HCT116 (cell line): ENCODE data around the gene ALK. TPM values are rescaled to one million over a fixed set of nuclear protein-coding genes. Genes with fewer than 3 reads are reported as not detected.

Source experiments
- ATAC-seq: fragments of 200-7000 bp; cut with Tn5 transposase; 2 replicates; pipeline ENCODE4 v1.9.1; 2020; ENCODE audit warnings: mild to moderate bottlenecking, moderate library complexity
- BruUV-seq: library from RNA; stranded (reverse); fragments of 400-500 nt; replicated peaks from 2 replicates; lab custom pipeline; 2021; lab: Mats Ljungman, UMichigan
- CTCF ChIA-PET: fragments of 300-600 bp; sonication (Branson Sonifier 250); formaldehyde crosslinking; loops from one replicate; lab custom pipeline; 2021; ENCODE audit warnings: antibody characterized with exemption; lab: Charles Lee
- POLR2A ChIA-PET: fragments of 300-600, 350-600 bp; sonication (Branson Sonifier 250); formaldehyde crosslinking; loops from one replicate; lab custom pipeline; 2021; ENCODE audit warnings: antibody characterized with exemption; lab: Charles Lee
- RAD21 ChIA-PET, 2 experiments: fragments of 300-600 bp; sonication (Branson Sonifier 250); formaldehyde crosslinking; loops; one replicate each; lab custom pipeline; 2023; ENCODE audit warnings: low total read pairs in 2 of 2; ENCODE audit not compliant: uncharacterized antibody in 2 of 2, unreplicated experiment in 2 of 2, low non-redundant PET in 1 of 2; lab: Charles Lee
- DNase-seq: peaks from one replicate; pipeline ENCODE4 v3.0.0-alpha.2; 2010; ENCODE audit warnings: low read depth, low spot score
- H2AFZ ChIP-seq: fragments of 200-600 bp; shearing (Covaris generic), sonication (generic); 2 replicates; pipeline ENCODE4 v1.6.1; 2017; ENCODE audit warnings: low read depth, mixed run types, mixed read lengths, antibody characterized with exemption, low read length; ENCODE audit not compliant: poor library complexity, severe bottlenecking
- H3K27ac ChIP-seq: 2 replicates; pipeline ENCODE4 v1.5.1; 2012; ENCODE audit warnings: low read depth, low read length
- H3K27me3 ChIP-seq: fragments of 200-600 bp; sonication (generic); 2 replicates; pipeline ENCODE4 v1.6.1; 2016; ENCODE audit warnings: mixed run types, low read length, mixed read lengths; ENCODE audit not compliant: insufficient read depth
- H3K36me3 ChIP-seq, 2 experiments: fragments of 200-500 bp in 1 of 2; fragments of 200-600 bp in 1 of 2; sonication (Bioruptor generic) in 1 of 2; sonication (generic) in 1 of 2; 2 replicates each; pipeline versions ENCODE4 v1.5.1 to v1.6.1; 2014 to 2016; ENCODE audit warnings: low read length in 2 of 2, inconsistent platforms in 1 of 2, mixed read lengths in 1 of 2, mixed run types in 1 of 2; ENCODE audit not compliant: insufficient read depth in 2 of 2, control insufficient read depth in 1 of 2
- H3K4me1 ChIP-seq, 2 experiments: fragments of 200-600 bp in 1 of 2; sonication (generic) in 1 of 2; 2 replicates each; pipeline versions ENCODE4 v1.5.1 to v1.6.1; 2012 to 2017; ENCODE audit warnings: low read length in 2 of 2, inconsistent platforms in 1 of 2, mild to moderate bottlenecking in 1 of 2, mixed read lengths in 1 of 2, mixed run types in 1 of 2, moderate library complexity in 1 of 2; ENCODE audit not compliant: insufficient read depth in 2 of 2, control insufficient read depth in 1 of 2
- H3K4me2 ChIP-seq: fragments of 200-600 bp; sonication (generic); 2 replicates; pipeline ENCODE4 v1.6.1; 2017; ENCODE audit warnings: mixed run types, low read length, mixed read lengths
- H3K4me3 ChIP-seq, 2 experiments: fragments of 200-600 bp in 1 of 2; sonication (generic) in 1 of 2; replicated peaks in 1 of 2; 2 replicates each; pipeline ENCODE4 v1.5.1; 2011 to 2016; ENCODE audit warnings: low read length in 2 of 2, control low read depth in 1 of 2, low read depth in 1 of 2, mild to moderate bottlenecking in 1 of 2, mixed read lengths in 1 of 2, mixed run types in 1 of 2
- H3K79me2 ChIP-seq: fragments of 200-600 bp; sonication (generic); 2 replicates; pipeline ENCODE4 v1.6.1; 2017; ENCODE audit warnings: mild to moderate bottlenecking, mixed run types, low read length, moderate library complexity, mixed read lengths; ENCODE audit not compliant: insufficient read depth
- H3K9ac ChIP-seq: fragments of 200-600 bp; sonication (generic); 2 replicates; pipeline ENCODE4 v1.6.1; 2016; ENCODE audit warnings: low read length, mixed read lengths
- H3K9me2 ChIP-seq: fragments of 200-600 bp; sonication (generic), shearing (Covaris generic); 2 replicates; pipeline ENCODE4 v1.6.1; 2017; ENCODE audit warnings: mixed run types, mild to moderate bottlenecking, moderate library complexity; ENCODE audit not compliant: insufficient read depth
- H3K9me3 ChIP-seq, 2 experiments: fragments of 200-500 bp in 1 of 2; fragments of 200-600 bp in 1 of 2; sonication (Bioruptor generic) in 1 of 2; sonication (generic) in 1 of 2; 2 replicates each; pipeline ENCODE4 v1.6.1; 2014 to 2017; ENCODE audit warnings: low read length in 2 of 2, mixed read lengths in 2 of 2, inconsistent platforms in 1 of 2, low read depth in 1 of 2, mild to moderate bottlenecking in 1 of 2, mixed run types in 1 of 2, moderate library complexity in 1 of 2; ENCODE audit not compliant: control insufficient read depth in 1 of 2, insufficient read depth in 1 of 2
- H4K20me1 ChIP-seq: fragments of 200-600 bp; sonication (generic), shearing (Covaris generic); 2 replicates; pipeline ENCODE4 v1.6.1; 2017; ENCODE audit warnings: mixed run types, mild to moderate bottlenecking, moderate library complexity; ENCODE audit not compliant: insufficient read depth
- ATF3 ChIP-seq: IDR thresholded peaks from 2 replicates; pipeline ENCODE4 v1.6.1; 2012
- CBX3 ChIP-seq: IDR thresholded peaks from 2 replicates; pipeline ENCODE4 v1.6.1; 2012; ENCODE audit warnings: low read depth
- CEBPB ChIP-seq: IDR thresholded peaks from 2 replicates; pipeline ENCODE4 v1.6.1; 2012; ENCODE audit warnings: low read depth
- EZH2phosphoT487 ChIP-seq: fragments of 200-600 bp; IDR thresholded peaks from 2 replicates; pipeline ENCODE4 v1.6.1; 2018; ENCODE audit warnings: antibody characterized with exemption, borderline replicate concordance
- FOSL1 ChIP-seq: IDR thresholded peaks from 2 replicates; pipeline ENCODE4 v1.6.1; 2012; ENCODE audit warnings: low read depth
- JUND ChIP-seq: IDR thresholded peaks from 2 replicates; pipeline ENCODE4 v1.6.1; 2012
- SP1 ChIP-seq: IDR thresholded peaks from 2 replicates; pipeline ENCODE4 v1.6.1; 2012; ENCODE audit warnings: low read depth
- SRF ChIP-seq: IDR thresholded peaks from 2 replicates; pipeline ENCODE4 v1.6.1; 2012; ENCODE audit warnings: low read depth
- TCF7L2 ChIP-seq: IDR thresholded peaks from 2 replicates; pipeline ENCODE4 v1.7.0; 2011; ENCODE audit warnings: borderline replicate concordance, inconsistent platforms; ENCODE audit not compliant: insufficient read depth, insufficient read length; ENCODE audit errors: extremely low read depth
- intact Hi-C: fragments of 100-400 bp; cut with micrococcal nuclease; formaldehyde crosslinking; loops from 2 replicates; pipeline ENCODE4 v1.10.0; 2022
- total RNA-seq: library from RNA; stranded (reverse); gene quantifications from one replicate; pipeline ENCODE4 v1.2.1, GENCODE V29; 2021; ENCODE audit not compliant: unreplicated experiment
- TF ChIP-seq, protein P1 (sequence below): IDR thresholded peaks from 2 replicates; pipeline ENCODE4 v1.6.1; 2011; ENCODE audit warnings: mild to moderate bottlenecking, low read length, moderate library complexity; ENCODE audit not compliant: insufficient replicate concordance; ENCODE audit errors: extremely low read depth
- TF ChIP-seq, protein P2 (sequence below), 3 experiments: fragments of 200-600 bp in 1 of 3; sonication (generic) in 1 of 3; IDR thresholded peaks in 2 of 3; conservative IDR thresholded peaks in 1 of 3; 2 replicates each; pipeline ENCODE4 v1.5.1; 2012 to 2017; ENCODE audit warnings: low read depth in 2 of 3, low read length in 2 of 3, antibody characterized with exemption in 1 of 3, borderline replicate concordance in 1 of 3, control low read depth in 1 of 3, mild to moderate bottlenecking in 1 of 3, mixed read lengths in 1 of 3, mixed run types in 1 of 3, moderate library complexity in 1 of 3; ENCODE audit not compliant: insufficient read depth in 1 of 3
- TF ChIP-seq, protein P3 (sequence below): IDR thresholded peaks from 2 replicates; pipeline ENCODE4 v1.6.1; 2012; ENCODE audit warnings: low read depth
- TF ChIP-seq, protein P4 (sequence below): IDR thresholded peaks from 2 replicates; pipeline ENCODE4 v1.6.1; 2012

Gene ALK
- total RNA-seq, 1 experiment from 2014 or later = not detected

DNA sequence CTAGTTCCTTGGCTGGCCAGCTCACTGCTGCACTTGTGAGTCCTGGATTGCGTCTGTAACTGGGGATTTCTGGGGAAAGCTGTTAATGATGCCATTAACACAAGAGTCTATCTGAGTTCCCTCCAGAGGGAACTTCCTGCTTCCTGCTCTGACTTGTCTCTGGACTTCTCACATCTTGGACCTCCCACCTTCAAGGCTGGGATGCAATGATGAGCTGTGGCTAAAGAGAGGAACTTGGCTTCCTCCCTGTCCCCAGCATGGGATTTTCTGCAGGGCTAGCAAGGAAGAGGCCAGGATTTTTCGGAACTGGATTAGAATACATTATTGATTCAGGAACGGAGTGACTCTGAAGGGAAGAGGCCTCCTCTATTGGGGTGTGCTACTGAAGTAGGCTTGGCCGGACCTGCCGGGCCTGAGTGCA lies 650.7 kb downstream of the ALK start:
- Histone ChIP-seq H3K27me3 (peaks cover 26% of the 10 kb centered on the region; the same call in 1 of the 2 replicates), H3K9me2 (no peaks in the 10 kb centered on the region), H3K4me1 (no peaks in the 10 kb centered on the region), H3K9me3 (no peaks in the 10 kb centered on the region), H3K4me3 (no peak overlapping the region), H4K20me1 (no peaks in the 10 kb centered on the region), H3K4me2 (no peak overlapping the region), H3K9ac (no peak overlapping the region), H2AFZ (no peak overlapping the region), H3K27ac (no peak overlapping the region), H3K79me2 (no peaks in the 10 kb centered on the region), H3K36me3 (no peaks in the 10 kb centered on the region)
- RAD21 ChIA-PET = no interaction called here
- DNase-seq = no peak
- ATAC-seq = no peak
- no TSS peak for BruUV-seq
- CTCF ChIA-PET = interaction anchor here (1.1 kb wide), 1 partner anchor 32 kb away, joined by 3 read pairs; no protein-coding TSS in a partner anchor
- intact Hi-C loops = no loop called here
- POLR2A ChIA-PET = no interaction called here
- TF ChIP-seq, protein P1, sequence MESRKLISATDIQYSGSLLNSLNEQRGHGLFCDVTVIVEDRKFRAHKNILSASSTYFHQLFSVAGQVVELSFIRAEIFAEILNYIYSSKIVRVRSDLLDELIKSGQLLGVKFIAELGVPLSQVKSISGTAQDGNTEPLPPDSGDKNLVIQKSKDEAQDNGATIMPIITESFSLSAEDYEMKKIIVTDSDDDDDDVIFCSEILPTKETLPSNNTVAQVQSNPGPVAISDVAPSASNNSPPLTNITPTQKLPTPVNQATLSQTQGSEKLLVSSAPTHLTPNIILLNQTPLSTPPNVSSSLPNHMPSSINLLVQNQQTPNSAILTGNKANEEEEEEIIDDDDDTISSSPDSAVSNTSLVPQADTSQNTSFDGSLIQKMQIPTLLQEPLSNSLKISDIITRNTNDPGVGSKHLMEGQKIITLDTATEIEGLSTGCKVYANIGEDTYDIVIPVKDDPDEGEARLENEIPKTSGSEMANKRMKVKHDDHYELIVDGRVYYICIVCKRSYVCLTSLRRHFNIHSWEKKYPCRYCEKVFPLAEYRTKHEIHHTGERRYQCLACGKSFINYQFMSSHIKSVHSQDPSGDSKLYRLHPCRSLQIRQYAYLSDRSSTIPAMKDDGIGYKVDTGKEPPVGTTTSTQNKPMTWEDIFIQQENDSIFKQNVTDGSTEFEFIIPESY = no peak
- TF ChIP-seq TCF7L2 = no peak
- TF ChIP-seq, protein P2, sequence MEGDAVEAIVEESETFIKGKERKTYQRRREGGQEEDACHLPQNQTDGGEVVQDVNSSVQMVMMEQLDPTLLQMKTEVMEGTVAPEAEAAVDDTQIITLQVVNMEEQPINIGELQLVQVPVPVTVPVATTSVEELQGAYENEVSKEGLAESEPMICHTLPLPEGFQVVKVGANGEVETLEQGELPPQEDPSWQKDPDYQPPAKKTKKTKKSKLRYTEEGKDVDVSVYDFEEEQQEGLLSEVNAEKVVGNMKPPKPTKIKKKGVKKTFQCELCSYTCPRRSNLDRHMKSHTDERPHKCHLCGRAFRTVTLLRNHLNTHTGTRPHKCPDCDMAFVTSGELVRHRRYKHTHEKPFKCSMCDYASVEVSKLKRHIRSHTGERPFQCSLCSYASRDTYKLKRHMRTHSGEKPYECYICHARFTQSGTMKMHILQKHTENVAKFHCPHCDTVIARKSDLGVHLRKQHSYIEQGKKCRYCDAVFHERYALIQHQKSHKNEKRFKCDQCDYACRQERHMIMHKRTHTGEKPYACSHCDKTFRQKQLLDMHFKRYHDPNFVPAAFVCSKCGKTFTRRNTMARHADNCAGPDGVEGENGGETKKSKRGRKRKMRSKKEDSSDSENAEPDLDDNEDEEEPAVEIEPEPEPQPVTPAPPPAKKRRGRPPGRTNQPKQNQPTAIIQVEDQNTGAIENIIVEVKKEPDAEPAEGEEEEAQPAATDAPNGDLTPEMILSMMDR (IDR thresholded peaks at IDR 0.05 in 2 of 3, conservative IDR thresholded peaks at IDR 0.05 in 1 of 3; ENCODE audit: borderline replicate concordance in 1 of 3, insufficient read depth in 1 of 3, low read depth in 2 of 3, low read length in 2 of 3) = no peak
- TF ChIP-seq, protein P3, sequence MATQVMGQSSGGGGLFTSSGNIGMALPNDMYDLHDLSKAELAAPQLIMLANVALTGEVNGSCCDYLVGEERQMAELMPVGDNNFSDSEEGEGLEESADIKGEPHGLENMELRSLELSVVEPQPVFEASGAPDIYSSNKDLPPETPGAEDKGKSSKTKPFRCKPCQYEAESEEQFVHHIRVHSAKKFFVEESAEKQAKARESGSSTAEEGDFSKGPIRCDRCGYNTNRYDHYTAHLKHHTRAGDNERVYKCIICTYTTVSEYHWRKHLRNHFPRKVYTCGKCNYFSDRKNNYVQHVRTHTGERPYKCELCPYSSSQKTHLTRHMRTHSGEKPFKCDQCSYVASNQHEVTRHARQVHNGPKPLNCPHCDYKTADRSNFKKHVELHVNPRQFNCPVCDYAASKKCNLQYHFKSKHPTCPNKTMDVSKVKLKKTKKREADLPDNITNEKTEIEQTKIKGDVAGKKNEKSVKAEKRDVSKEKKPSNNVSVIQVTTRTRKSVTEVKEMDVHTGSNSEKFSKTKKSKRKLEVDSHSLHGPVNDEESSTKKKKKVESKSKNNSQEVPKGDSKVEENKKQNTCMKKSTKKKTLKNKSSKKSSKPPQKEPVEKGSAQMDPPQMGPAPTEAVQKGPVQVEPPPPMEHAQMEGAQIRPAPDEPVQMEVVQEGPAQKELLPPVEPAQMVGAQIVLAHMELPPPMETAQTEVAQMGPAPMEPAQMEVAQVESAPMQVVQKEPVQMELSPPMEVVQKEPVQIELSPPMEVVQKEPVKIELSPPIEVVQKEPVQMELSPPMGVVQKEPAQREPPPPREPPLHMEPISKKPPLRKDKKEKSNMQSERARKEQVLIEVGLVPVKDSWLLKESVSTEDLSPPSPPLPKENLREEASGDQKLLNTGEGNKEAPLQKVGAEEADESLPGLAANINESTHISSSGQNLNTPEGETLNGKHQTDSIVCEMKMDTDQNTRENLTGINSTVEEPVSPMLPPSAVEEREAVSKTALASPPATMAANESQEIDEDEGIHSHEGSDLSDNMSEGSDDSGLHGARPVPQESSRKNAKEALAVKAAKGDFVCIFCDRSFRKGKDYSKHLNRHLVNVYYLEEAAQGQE = no peak
- no peak for TF ChIP-seq SP1
- no peak for TF ChIP-seq FOSL1
- TF ChIP-seq CEBPB = no peak
- TF ChIP-seq ATF3 = no peak
- TF ChIP-seq, protein P4, sequence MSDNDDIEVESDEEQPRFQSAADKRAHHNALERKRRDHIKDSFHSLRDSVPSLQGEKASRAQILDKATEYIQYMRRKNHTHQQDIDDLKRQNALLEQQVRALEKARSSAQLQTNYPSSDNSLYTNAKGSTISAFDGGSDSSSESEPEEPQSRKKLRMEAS = no peak
- TF ChIP-seq EZH2phosphoT487 = no peak
- TF ChIP-seq CBX3 = no peak
- no peak for TF ChIP-seq JUND
- TF ChIP-seq SRF = no peak
